Kidney (tissue), 14 donors: ENCODE results near the gene RBBP8. TPM values are rescaled to one million over a fixed set of nuclear protein-coding genes. Genes with fewer than 3 reads are reported as not detected.

Experiments
- DNase-seq, 5 donors: peaks; one replicate each; pipeline ENCODE4 v3.0.0-alpha.2; 2013 to 2020
- FAIRE-seq: peaks from 2 replicates; lab custom pipeline; 2012; peaks lifted over from hg19 to GRCh38; lab: Jason Lieb, UNC
- H3K27ac ChIP-seq, 2 donors: one replicate each; pipeline ENCODE4 v1.7.0; 2013; ENCODE audit warnings: low read depth in 2 of 2, low read length in 2 of 2, inconsistent platforms in 1 of 2
- H3K27me3 ChIP-seq: one replicate; pipeline ENCODE4 v1.7.1; 2013; ENCODE audit warnings: low read length, inconsistent platforms; ENCODE audit not compliant: control insufficient read depth, insufficient read depth
- H3K36me3 ChIP-seq, 3 donors: one replicate each; pipeline versions ENCODE4 v1.7.0 to v1.7.1; 2013; ENCODE audit warnings: low read length in 3 of 3, control low read depth in 1 of 3, inconsistent platforms in 1 of 3; ENCODE audit not compliant: insufficient read depth in 3 of 3, control insufficient read depth in 2 of 3
- H3K4me1 ChIP-seq, 3 donors: one replicate each; pipeline versions ENCODE4 v1.7.0 to v1.7.1; 2013; ENCODE audit warnings: low read length in 3 of 3, inconsistent platforms in 1 of 3, low read depth in 1 of 3; ENCODE audit not compliant: control insufficient read depth in 2 of 3, insufficient read depth in 2 of 3
- H3K4me3 ChIP-seq, 3 donors: one replicate each; pipeline versions ENCODE4 v1.7.0 to v1.8.1; 2013; ENCODE audit warnings: low read length in 3 of 3, control low read depth in 1 of 3, inconsistent platforms in 1 of 3
- H3K9ac ChIP-seq, 3 donors: one replicate each; pipeline versions ENCODE4 v1.7.0 to v1.7.1; 2013; ENCODE audit warnings: low read length in 3 of 3, control low read depth in 1 of 3, inconsistent platforms in 1 of 3
- H3K9me3 ChIP-seq, 3 donors: one replicate each; pipeline versions ENCODE4 v1.7.0 to v1.7.1; 2013; ENCODE audit warnings: low read length in 3 of 3, control low read depth in 1 of 3, inconsistent platforms in 1 of 3; ENCODE audit not compliant: control insufficient read depth in 2 of 3, insufficient read depth in 1 of 3
- CTCF ChIP-seq: IDR thresholded peaks from 3 replicates; pipeline ENCODE4 v1.5.1; 2012; ENCODE audit warnings: mild to moderate bottlenecking, moderate library complexity, borderline replicate concordance; ENCODE audit not compliant: insufficient read depth; ENCODE audit errors: extremely low read depth
- intact Hi-C: fragments of 100-400 bp; cut with DNase I; formaldehyde crosslinking; loops from one replicate; pipeline ENCODE4 v1.11.1; 2022
- polyA plus RNA-seq: library from polyadenylated mRNA; stranded (reverse); fragments of 350-450 nt; fragmentation: Illumina TruSeq; extraction: RNeasy Lipid Tissue Mini Kit (QIAGEN cat#74804); gene quantifications from one replicate; pipeline ENCODE4 v1.2.3, GENCODE V29; 2014; ENCODE audit warnings: low read depth, low replicate concordance; ENCODE audit not compliant: insufficient read depth
- total RNA-seq: library from RNA; stranded (reverse); fragmentation: NEBNext Ultra II Directional; extraction: Animal tissue kit (Norgen Biotek cat#: 25700); gene quantifications from one replicate; pipeline ENCODE4 v1.2.1, GENCODE V29; 2021
- donor health status: control.
- donor health status: control.
- donor health status: control.
- donor health status: control.
- donor health status: control.
- donor health status: DM: yes; HTN: yes; CAD: no.
- donor health status: Normal renal cell carcinoma (clear cell type).

The RBBP8 gene
- total and polyA plus RNA-seq, 2 donors from 2014 or later, result 45.8 to 166 TPM

GRCh38 chr18:22943847-22944246 is 10.7 kb downstream of the RBBP8 start:
- FAIRE-seq, result no peak

DNA sequence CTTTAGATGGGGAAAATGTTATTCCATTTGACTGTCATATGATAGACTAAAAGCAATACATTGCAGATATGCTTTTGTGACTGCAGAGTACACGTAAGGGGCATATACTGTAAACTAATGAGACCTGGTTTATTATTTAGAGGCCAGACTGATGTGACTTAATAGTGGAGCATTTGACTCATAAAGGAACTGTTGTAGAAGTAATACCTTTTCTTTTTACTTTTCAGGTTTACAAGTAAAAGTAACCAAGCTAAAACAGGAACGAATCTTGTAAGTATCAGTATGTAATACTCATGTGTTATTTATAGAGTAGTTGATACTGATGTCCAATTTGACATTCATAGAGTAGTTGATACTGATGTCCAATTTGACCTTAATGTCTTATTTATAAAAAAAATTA is 13.1 kb downstream of the RBBP8 start:
- Histone ChIP-seq H3K27me3 (no peaks in the 10 kb centered on the region), H3K36me3 (no peaks in the 10 kb centered on the region), H3K9me3 (no peaks in the 10 kb centered on the region), H3K9ac (no peak overlapping the region), H3K4me3 (no peak overlapping the region), H3K27ac (no peak overlapping the region), H3K4me1 (peaks cover 0 to 4% (median 0%) of the 10 kb centered on the region in 3 donors)
- intact Hi-C loops, result no loop called here
- DNase-seq, result no peak
- no peak for FAIRE-seq
- TF ChIP-seq CTCF, result no peak

More at GRCh38 chr18:22943847-22944246, 10.7 kb downstream of the RBBP8 start:
- H3K27me3 ChIP-seq, result no peaks in the 10 kb centered on the region
- intact Hi-C loops, result no loop called here
- no peak for DNase-seq
- H3K27ac ChIP-seq, result no peak overlapping the region
- no peak for TF ChIP-seq CTCF
- no peaks in the 10 kb centered on the region for H3K36me3 ChIP-seq
- no peaks in the 10 kb centered on the region for H3K9me3 ChIP-seq
- no peak overlapping the region for H3K4me3 ChIP-seq
- peaks cover 0 to 4% (median 0%) of the 10 kb centered on the region in 3 donors for H3K4me1 ChIP-seq
- no peak overlapping the region for H3K9ac ChIP-seq

GRCh38 chr18:22946846-22947245 is 13.7 kb downstream of the RBBP8 start:
- peaks cover 0 to 6% (median 0%) of the 10 kb centered on the region in 3 donors for H3K36me3 ChIP-seq
- H3K9me3 ChIP-seq, result no peaks in the 10 kb centered on the region
- no peak for DNase-seq
- H3K4me3 ChIP-seq, result no peak overlapping the region
- no peak overlapping the region for H3K9ac ChIP-seq
- FAIRE-seq, result no peak
- H3K4me1 ChIP-seq, result peaks cover 0 to 4% (median 0%) of the 10 kb centered on the region in 3 donors
- H3K27me3 ChIP-seq, result no peaks in the 10 kb centered on the region
- TF ChIP-seq CTCF, result no peak
- intact Hi-C loops, result no loop called here
- H3K27ac ChIP-seq, result no peak overlapping the region

- H3K9ac ChIP-seq, result no peak overlapping the region
- FAIRE-seq, result no peak
- no peak for TF ChIP-seq CTCF
- no peaks in the 10 kb centered on the region for H3K27me3 ChIP-seq
- DNase-seq, result no peak
- peaks cover 0 to 4% (median 0%) of the 10 kb centered on the region in 3 donors for H3K4me1 ChIP-seq
- no peak overlapping the region for H3K4me3 ChIP-seq
- intact Hi-C loops, result no loop called here
- H3K36me3 ChIP-seq, result peaks cover 0 to 8% (median 0%) of the 10 kb centered on the region in 3 donors
- H3K27ac ChIP-seq, result no peak overlapping the region
- H3K9me3 ChIP-seq, result no peaks in the 10 kb centered on the region
Measured at GRCh38 chr18:22951823-22952222, 18.7 kb downstream of the RBBP8 start.
